Ovary (tissue), 3 donors: Measurements from ENCODE around the gene AVEN.

ENCODE experiments used
- EP300 ChIP-seq: sonication (generic); formaldehyde crosslinking; IDR thresholded peaks from one replicate; pipeline ENCODE4 v1.6.1; 2017; ENCODE audit warnings: antibody characterized with exemption
- POLR2A ChIP-seq: fragments of 450-650 bp; IDR thresholded peaks from one replicate; pipeline ENCODE4 v1.6.1; 2017; ENCODE audit warnings: antibody characterized with exemption, mild to moderate bottlenecking, moderate library complexity
- TF ChIP-seq, protein P1 (sequence below), 3 donors: fragments of 450-650 bp in 2 of 3; fragments of 200-600 bp in 1 of 3; IDR thresholded peaks; one replicate each; pipeline versions ENCODE4 v1.5.1 to v1.8.0; 2016 to 2022; ENCODE audit warnings: antibody characterized with exemption in 3 of 3, mild to moderate bottlenecking in 1 of 3
- donor health status: DM: no; HTN: no; CAD: no.

- TF ChIP-seq, protein P1, sequence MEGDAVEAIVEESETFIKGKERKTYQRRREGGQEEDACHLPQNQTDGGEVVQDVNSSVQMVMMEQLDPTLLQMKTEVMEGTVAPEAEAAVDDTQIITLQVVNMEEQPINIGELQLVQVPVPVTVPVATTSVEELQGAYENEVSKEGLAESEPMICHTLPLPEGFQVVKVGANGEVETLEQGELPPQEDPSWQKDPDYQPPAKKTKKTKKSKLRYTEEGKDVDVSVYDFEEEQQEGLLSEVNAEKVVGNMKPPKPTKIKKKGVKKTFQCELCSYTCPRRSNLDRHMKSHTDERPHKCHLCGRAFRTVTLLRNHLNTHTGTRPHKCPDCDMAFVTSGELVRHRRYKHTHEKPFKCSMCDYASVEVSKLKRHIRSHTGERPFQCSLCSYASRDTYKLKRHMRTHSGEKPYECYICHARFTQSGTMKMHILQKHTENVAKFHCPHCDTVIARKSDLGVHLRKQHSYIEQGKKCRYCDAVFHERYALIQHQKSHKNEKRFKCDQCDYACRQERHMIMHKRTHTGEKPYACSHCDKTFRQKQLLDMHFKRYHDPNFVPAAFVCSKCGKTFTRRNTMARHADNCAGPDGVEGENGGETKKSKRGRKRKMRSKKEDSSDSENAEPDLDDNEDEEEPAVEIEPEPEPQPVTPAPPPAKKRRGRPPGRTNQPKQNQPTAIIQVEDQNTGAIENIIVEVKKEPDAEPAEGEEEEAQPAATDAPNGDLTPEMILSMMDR (IDR thresholded peaks at IDR 0.05) = no peak
- TF ChIP-seq EP300 = no peak
- TF ChIP-seq POLR2A = no peak
These were observed 20.9 kb downstream of the AVEN start for GRCh38 chr15:34018021-34018645.
